ENCODE data around the gene ADA.

The ADA gene

DNA sequence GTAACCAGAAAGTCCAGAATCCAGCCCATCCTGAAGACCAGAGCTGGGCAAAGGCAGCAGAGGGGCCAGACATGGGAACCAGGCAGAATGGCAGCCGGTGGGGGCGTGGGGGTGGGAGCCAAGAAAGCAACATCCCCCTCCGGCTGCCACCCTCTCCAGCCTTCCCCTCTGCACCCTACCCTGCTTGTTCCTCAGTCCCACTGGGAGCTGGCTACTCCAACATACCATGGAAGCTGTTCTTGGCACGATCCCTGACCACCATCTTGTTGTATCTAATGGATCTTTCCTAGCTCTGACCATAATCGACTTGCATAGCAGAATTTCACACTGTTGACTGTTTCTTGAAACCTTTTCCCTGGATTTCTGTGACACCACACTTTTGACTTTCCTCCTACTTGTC lies 30.2 kb downstream of the ADA start:
- no peak for DNase-seq

DNA sequence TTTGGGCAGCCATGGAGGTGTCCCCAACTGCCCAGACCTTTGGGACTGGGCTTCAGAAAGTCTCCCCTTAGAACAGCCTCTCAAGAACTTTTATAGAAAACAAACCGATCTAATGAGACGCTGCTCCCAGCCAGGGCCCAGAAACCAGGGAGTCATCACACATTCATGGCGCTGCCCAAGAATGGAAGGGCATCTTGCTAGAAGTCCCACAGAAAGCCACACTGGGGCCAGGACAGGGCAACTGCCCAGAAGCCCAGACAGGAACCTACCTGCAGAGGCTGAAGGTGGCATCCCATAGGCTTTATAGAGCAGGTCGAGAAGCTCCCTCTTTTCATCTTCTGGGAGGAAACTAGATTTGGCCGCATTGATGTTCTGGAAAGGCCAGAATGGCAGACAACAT lies 31.5 kb downstream of the ADA start:
- DNase-seq: no peak

DNA sequence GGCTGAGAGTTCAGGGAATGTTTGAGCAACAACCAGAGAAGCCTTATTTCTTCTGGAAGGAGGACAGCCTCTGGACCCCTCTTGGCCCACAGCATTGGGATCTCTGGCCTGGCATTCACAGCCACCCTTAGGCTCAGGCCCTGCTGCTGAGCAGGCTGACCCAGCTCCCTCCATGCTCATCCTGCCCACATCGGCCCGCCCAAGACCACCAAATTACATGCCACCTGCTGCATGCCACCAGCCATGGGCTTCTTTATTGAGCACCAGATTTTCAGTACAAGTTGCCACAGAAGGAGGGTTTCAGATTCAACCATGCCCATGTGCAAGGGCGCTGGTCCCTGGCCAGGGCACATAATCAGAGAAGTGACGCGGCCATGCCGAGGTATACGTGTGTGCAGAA lies 32.2 kb downstream of the ADA start:
- no peak for DNase-seq

DNA sequence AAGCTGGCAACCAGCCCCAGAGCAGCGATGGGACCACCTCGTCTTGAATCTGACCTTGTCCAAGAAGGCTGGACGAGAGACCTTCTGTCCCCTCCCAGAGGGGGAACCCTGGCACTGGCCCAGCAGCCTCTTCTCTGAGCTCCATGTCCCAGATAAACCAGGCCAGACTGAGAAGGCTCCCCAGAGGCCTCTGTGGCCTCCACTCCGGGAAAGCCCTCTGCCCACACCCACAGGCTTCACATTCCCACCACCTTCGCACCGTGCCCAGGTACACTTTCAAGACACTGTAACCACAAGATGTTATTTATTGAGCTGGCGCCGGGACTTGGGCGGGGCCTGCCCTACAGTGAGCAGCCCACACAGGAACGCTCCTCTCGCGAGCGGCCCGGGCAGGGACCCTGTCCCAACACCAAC lies 33.2 kb downstream of the ADA start:
- no peak for DNase-seq

DNA sequence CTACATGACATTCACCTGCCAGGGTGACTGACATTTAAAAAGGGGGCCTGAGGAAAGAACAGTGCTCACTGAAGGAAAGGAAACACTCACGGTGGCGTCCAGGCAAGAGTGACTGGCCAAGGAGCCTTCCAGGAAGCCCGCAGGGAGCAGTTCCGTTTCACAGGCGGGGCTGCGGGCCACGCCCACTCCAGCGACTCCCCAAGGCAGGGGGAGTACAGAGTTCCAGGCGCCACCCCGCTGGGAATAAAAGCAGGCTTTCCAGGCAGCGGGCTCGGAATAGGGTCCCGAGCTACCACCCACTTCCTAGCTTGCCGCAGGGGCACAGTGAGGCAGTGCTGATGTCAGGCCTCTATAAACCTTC lies 34.9 kb downstream of the ADA start:
- no peak for DNase-seq

DNA sequence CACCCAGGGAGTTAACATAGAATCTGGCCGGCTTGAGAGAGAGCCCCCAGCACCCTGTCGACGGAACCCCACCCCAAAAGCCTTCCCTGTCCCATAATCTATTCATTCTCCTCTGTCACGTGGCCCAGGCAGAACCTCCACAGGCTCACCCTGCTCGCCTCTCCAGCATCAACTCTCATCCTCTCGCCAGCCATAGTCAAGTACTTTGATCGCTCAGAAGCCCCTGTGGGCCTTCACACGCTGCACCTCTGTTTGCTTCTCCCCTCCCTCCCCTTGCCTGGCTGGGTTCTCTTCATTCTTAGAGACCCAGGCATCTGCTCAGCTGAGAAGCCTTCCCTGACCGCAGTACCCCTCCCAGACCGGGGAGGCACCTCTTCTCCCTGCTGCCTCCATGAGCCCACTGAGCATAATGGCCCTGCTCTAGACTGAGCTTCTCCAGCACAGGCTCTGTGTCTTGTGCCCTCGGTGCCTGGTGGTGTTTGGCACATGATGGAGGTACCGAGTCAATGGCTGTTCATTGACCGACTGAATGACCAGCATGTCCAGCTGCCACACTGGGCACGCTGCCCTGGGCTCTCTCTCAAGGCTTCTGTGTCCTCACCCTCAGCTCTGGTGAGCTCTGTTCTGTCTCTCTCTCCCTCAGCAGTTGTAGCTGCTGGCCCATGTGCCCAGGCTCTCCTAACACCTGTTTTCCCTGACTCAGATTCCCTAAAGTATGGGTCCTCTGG lies 35.5 kb downstream of the ADA start:
- DNase-seq: no peak

DNA sequence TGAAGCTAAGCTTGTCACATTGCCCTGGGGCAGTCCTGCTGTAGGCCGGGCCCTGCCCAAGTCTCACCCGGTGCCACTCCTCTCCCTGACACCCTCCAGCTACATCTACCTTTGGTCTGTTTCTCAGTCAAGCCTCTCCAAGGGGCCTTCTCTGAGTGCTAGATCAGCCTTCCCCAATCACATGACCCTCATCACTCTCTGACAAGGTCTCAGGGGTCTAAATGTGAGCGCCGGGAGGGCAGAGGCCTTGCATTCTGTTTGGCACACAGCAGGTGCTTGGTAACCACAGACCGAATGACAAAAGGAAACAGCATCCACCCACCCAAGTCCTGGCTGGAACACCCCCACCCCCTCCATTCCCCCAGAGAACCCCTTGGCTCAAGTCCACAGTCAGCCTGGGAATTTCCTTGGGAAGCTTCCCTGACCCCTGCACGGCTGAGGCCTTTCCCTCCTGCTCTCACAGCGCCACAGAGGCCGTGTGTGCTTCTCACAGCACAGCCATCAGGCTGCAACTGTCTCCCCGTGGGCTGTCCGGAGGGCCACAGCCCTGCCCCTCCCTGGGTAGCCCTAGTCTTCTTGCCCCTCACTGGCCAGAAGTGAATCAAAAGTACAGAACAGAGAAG lies 36.2 kb downstream of the ADA start:
- no peak for DNase-seq

DNA sequence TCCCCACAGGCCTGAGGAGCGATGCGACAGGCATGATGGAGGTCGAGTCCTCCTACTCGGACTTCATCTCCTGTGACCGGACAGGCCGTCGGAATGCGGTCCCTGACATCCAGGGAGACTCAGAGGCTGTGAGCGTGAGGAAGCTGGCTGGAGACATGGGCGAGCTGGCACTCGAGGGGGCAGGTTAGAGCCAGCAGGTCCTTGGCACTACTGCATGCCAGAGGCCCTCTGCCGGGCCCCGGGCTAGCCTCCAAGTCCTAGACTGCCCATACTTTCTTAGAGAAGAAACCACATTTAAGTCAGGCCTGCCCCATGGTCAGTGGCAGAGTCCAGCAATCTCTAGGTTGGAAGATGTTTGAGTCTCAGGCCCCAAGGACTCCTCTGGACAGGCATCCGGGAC lies 37.0 kb downstream of the ADA start:
- no peak for DNase-seq

DNA sequence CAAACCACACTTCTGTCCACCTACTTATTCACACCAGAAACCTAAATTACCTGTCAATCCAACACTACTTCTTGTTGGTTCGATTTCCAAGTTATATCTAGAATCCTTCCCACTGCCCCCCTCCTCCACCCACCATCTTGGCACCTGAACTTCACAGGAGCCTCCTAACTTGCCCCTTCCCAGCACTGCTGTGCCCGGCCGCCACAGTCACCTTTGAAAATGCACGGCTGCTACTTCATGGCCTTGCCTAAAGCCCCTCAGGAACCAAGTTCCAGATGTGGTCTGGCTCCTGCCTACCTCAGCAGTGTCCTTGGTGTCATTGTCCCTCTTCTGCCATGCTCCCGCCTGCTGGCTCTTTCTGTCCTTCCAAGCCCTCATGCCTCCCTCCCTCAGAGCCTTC lies 37.9 kb downstream of the ADA start:
- no peak for DNase-seq

DNA sequence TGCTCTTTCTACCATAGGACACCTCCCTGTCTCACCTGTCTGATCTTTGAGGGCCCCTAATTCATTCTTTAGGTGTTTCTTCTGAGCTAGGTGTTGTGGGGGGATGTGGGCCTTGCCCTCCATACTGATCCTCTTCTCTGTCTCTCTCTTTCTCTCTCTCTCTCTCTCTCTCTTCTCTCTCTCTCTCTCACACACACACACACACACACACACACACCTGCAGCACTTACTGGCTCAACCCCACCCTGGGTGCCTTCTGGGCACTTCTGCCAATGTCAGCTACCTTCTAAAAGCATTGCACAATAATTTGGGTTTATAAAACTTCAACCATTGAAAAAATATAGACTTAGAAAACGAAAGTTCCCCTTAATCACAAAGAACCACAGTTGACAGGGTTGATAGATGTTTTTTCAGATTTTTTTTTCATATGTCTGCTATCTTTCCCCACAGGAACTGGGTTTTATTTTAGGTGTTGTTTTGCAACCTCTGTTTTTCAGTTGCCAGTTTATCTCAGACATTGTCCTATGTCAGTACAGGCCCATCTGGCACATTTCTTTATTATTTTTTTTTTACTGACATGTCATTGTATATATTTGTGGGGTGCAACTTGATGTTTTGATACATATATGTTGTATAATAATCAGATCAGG lies 41.1 kb downstream of the ADA start:
- no peak for DNase-seq

DNA sequence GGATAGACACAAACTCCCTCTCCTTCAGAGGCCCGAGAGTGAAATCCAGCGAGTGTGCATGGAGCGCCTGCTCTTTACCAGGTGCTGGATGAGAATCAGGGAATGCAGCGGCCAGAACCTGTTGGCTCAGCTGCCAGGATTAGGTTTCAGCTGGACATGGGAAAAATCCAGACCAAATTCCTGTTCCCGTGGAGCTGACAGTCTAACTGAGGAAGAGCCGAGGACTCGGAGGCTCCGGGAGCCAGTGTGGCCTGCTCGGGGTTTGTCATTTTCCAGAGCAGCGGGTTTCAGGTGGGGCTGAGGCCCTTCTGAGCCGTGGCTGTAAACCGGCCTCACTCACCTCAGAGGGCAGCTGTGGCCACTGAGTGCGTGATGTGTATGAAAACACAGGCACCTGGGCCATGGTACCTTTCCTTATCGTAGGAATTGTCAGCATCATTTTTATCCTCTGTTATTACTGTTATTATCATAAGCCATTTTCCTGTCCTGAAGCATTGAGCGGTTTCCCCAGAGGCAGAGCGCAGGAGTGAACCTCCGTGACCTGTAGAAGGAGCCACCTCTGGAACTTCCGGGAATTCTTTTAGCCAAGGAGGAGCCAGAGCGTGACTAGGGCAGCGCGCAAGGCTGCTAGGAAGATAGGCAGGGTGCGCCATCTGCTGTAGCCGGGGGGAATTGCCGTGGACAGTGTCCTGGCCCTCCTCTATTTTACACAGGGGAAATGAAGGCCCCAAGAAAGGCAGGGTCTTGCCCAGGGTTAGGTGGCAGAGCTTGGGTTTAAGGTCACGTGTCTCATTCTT lies 41.8 kb downstream of the ADA start:
- peak; percentile 82 for DNase-seq

DNA sequence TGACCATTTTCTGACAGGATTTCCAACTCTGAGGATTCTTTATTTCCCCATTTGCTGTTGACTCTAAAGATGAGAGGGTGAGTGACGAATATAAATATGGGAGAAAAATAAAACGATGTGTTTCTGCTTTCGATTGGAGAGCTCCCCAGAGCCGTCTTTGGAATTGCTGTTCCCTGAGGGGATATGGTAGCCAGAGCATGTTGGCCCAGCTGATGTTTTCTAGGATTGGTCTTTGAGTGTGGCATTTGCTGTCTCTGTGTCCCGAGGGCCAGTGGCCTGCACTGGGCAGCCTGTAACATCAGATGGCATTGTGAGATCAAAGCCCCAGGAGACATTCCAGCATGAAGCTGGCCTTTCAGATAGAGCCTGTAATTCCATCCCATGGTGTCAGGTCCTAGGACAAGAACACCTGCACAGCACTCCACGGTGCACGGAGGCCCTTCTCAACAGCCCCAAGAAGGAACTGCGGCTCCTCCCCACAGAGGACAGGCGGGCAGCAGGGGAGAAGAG lies 42.4 kb downstream of the ADA start:
- no peak for DNase-seq

DNA sequence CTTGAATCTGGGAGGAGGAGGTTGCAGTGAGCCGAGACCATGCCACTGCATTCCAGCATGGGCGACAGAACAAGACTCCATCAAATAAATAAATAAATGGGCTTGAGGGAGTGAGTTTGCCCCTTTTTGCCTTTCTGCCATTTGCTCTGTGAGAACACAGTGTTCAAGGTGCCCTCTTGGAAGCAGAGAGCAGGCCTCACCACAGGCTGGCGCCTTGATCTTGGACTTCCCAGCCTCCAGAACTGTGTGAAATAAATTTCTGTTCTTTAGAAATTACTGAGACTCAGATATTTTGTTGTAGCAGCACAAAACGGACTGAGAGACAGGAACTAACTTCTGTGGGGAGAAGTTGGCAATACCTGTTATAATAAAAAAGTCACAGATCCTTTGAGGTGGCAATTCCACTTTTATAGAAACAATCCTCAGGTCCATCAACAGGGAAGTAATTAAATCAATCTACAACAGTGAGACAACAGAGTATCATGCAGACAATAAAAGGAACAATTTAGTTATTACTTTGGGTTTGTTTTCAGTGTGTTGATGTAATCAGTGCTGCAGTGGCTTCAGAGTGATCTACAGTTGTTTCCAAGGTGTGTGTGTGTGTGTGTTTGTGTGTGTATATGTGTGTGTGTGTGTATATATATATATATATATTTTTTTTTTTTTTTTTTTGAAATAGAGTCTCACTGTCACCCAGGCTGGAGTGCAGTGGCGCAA lies 44.6 kb downstream of the ADA start:
- no peak for DNase-seq

DNA sequence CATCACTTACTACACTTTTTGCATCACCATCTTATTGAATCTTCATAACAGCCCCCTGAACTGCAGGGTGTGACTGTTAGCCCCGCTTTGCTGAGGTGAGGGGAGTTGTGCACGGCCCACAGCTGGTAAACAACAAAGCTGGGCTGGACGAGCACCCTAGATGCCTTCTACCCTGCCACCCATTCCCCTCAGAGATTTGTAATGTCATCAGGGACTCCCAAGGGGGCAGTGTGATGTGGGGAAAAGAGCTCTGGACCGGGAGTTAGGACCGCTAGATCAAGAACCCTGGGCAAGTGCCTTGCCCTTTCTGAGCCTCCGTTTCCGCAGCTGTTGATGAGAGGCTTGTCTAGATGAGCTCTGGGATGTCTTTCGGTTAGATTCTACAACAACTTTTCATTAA lies 48.2 kb downstream of the ADA start:
- no peak for DNase-seq

DNA sequence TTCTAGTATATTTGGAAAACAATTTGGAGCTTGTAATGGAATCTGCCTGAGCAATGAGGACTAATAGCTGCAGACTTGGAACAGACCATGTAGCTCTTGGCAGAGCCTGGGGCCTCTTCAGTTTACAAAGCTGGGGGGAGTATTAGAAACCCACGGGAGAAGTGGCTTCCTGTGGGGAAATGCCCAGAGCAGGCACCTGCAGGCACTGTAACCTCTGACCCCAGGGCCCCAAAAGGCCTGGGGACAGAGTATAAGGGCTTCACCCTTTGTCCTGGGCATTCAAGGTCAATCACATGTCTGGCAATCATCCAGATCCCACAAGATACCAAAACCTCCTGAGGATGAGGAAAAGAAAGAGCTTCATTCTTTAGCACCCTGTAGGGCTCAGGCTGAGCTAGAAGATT lies 49.7 kb downstream of the ADA start:
- peak; percentile 28 for DNase-seq

DNA sequence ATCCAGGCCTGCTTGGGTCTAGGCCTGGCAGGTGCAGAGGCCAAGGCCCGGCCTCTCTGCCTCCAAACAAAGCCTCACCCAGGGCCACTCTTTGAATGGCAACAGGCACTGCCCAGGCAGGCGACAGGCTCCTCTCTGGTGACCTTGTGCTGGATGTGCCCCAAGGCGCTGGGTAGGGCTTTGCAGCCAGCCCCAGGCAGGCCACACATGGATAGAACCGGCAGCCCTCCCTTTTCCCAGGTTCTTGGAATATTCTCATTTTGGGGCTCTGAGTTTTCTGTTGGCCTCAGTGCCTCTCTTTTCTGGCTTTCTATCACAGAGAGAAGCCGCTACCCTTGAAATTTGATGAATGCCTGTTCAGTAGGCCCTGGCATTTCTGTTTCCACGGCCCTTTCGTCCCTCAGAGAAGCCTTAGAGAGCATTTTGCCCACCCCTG lies 50.2 kb downstream of the ADA start:
- DNase-seq: no peak

DNA sequence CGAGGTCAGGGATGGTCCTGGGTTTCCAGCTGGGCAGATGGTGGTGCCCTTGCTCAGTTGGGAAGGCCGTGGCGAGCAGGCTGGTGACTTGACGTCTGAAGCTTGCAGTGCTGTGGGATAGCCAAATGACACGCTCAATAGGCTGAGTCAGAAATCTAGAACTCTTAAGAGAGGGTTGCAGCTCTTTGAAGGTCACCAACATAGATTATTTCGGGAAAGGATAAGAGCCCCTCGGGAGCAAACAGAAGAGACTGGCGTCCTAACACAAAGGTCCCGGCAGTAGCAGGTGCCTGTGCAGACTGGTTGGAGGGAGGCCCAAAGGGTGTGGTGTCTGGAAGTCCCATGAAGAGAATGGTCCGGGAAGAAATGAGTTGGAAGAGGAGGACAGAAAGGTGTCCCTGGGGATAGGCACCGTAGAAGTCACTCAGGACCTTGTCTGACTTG lies 50.7 kb downstream of the ADA start:
- no peak for DNase-seq

DNA sequence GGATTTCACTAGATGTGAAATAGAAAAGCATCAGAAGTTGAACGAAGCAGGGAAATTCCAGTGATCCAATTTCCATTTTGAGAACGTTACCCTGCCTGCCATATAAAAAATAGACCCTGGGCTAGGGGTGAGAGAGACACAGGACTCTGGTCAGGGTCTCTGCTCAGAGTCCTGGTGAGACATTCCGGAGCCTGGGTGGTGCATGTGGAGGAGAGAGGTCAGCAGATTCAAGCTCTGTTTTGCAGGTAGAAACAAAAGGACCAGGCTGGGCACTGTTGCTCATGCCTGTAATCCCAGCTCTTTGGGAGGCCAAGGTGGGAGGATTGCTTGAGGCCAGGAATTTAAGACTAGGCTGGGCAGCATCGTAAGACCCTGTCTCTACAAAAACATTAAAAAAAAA lies 51.2 kb downstream of the ADA start:
- DNase-seq: no peak

DNA sequence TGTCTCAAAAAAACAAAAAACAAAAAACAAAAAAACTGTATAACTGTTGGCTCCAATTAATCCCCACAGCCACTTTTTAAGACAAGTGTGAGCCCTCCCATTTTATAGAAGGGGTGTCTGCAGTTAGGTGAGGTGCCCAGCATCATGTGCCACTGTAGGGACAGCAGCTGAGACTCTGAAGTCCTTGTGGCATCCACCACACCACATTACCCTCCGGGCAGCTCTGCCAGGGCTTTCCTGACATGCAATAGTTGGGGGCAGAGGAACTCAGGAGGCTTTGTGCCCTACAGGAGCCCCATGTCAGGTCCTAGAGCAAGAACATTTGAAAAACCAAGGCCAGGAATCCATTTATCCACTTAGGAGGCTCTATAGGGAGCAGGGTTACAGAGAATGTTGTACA lies 51.8 kb downstream of the ADA start:
- no peak for DNase-seq

DNA sequence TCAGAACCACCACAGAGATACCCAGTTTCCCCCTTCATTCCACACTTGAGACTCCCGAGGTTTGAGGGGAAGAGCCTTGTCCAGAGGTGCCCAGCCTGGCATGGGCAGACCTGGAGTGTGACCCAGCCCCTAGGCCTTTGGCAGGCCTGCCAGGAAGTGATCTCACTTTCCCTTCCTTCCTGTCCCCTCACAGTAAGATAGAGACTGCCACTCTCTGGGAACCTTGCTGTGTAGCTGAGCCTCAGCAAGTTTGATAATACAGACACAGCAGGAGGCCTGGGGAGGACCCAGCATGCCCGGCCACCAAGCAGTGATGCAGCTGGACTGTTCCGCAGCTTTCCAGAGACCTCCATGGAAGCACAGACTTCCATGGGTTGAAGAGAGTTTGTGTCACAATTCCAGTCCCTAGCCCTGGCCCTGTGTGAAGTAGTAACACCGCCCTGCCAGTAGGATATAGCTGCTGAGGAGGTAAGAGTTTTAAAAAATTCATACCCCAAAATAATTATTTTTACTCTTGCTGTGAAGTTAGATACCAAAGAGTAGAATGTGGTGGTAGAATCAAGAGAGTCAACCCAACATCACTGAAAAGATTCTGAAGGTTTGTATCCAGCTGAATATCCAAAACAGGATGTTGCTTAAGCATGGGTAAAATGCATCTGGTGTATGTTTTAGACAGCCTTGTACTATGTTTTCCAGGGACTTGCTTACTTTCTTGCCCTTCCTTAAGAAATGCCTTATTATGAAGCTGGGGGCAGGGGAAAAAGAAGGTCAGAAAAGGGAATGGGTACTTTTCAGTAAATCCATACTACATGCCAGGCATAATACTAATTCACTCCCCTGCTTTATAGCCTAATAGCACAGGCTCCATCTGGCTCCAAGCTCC lies 52.8 kb downstream of the ADA start:
- DNase-seq: no peak

DNA sequence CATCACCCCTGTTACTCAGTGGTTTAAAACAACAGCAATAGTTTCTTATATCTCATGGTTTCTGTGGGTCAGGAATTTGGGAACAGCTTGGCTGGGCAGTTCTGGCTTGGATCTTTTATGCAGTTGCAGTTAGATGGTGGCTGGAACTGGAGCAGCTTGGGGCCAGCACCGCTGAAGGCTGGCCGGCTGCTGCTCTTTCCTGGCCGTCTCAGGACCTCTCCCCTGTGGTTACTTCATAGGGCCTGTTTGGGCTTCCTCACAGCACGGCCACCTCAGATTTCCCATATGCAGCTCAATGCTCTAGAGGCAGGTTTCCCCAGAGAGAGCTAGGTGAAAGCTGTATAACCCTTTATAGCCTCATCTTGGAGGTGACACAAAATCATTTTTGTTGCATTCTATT lies 53.6 kb downstream of the ADA start:
- no peak for DNase-seq

DNA sequence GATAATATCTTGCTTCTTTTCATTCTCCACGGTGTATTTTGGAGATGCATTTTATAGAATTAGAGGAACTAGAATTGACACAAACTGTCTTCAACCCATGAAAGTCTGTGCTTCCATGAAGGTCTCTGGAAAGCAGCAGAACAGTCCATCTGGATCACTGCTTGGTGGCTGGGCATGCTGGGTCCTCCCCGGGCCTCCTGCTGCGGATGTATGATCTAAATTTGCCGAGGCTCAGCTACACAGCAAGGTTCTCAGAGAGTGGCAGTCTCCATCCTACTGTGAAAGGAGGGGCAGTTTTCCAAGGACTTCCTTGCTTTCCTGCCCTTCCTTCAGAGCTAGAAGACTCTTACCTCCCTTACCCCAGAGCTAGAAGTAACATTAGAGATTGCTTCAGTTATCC lies 54.0 kb downstream of the ADA start:
- no peak for DNase-seq

Measured in amniotic stem cell (primary cell).